HL-60/S4 (cell line): ENCODE data around the gene FLVCR2.

ENCODE experiments used
- in situ Hi-C: fragments of 300-500 bp; cut with MboI; formaldehyde crosslinking; loops from 2 replicates; pipeline ENCODE4 v1.14.3; 2022; ENCODE audit warnings: low sequenced_read_pairs

The FLVCR2 gene

GRCh38 chr14:75626396-75626795 lies 48.0 kb downstream of the FLVCR2 start:
- in situ Hi-C loops: no loop called here

- in situ Hi-C loops: no loop called here
Measured at GRCh38 chr14:75626863-75627262, 48.4 kb downstream of the FLVCR2 start.

- in situ Hi-C loops: no loop called here
Measured at GRCh38 chr14:75627406-75627805, 49.0 kb downstream of the FLVCR2 start.

GRCh38 chr14:75628816-75629215 lies 50.4 kb downstream of the FLVCR2 start:
- in situ Hi-C loops: no loop called here

GRCh38 chr14:75630695-75631452 lies 52.5 kb downstream of the FLVCR2 start:
- in situ Hi-C loops: no loop called here

GRCh38 chr14:75631453-75631831 lies 53.0 kb downstream of the FLVCR2 start:
- in situ Hi-C loops: no loop called here

GRCh38 chr14:75634848-75635247 lies 56.4 kb downstream of the FLVCR2 start:
- in situ Hi-C loops: no loop called here

- in situ Hi-C loops: no loop called here
Measured at GRCh38 chr14:75636100-75636692, 57.8 kb downstream of the FLVCR2 start.

GRCh38 chr14:75640876-75641275 lies 62.5 kb downstream of the FLVCR2 start:
- in situ Hi-C loops: loop anchor here (10.0 kb wide), 1 partner anchor 46 kb away; no protein-coding TSS in a partner anchor

- in situ Hi-C loops: loop anchor here (10.0 kb wide), 1 partner anchor 49 kb away; no protein-coding TSS in a partner anchor
Measured at GRCh38 chr14:75643985-75644384, 65.6 kb downstream of the FLVCR2 start.

- in situ Hi-C loops: loop anchor here (10.0 kb wide), 1 partner anchor 50 kb away; no protein-coding TSS in a partner anchor
Measured at GRCh38 chr14:75645056-75645455, 66.6 kb downstream of the FLVCR2 start.

GRCh38 chr14:75646762-75647161 lies 68.3 kb downstream of the FLVCR2 start:
- in situ Hi-C loops: loop anchor here (10.0 kb wide), 1 partner anchor 52 kb away; no protein-coding TSS in a partner anchor

GRCh38 chr14:75647640-75648039 lies 69.2 kb downstream of the FLVCR2 start:
- in situ Hi-C loops: loop anchor here (10.0 kb wide), 1 partner anchor 53 kb away; no protein-coding TSS in a partner anchor

GRCh38 chr14:75648066-75648838 lies 69.8 kb downstream of the FLVCR2 start:
- in situ Hi-C loops: loop anchor here (10.0 kb wide), 1 partner anchor 53 kb away; no protein-coding TSS in a partner anchor

GRCh38 chr14:75649337-75649736 lies 70.9 kb downstream of the FLVCR2 start:
- in situ Hi-C loops: loop anchor here (10.0 kb wide), 1 partner anchor 55 kb away; no protein-coding TSS in a partner anchor

GRCh38 chr14:75649773-75650172 lies 71.4 kb downstream of the FLVCR2 start:
- in situ Hi-C loops: loop anchor here (10.0 kb wide), 1 partner anchor 55 kb away; no protein-coding TSS in a partner anchor

- in situ Hi-C loops: no loop called here
Measured at GRCh38 chr14:75650253-75651058, 72.0 kb downstream of the FLVCR2 start.

GRCh38 chr14:75653563-75653962 lies 75.1 kb downstream of the FLVCR2 start:
- in situ Hi-C loops: no loop called here

- in situ Hi-C loops: no loop called here
Measured at GRCh38 chr14:75654127-75654732, 75.8 kb downstream of the FLVCR2 start.

GRCh38 chr14:75655235-75655634 lies 76.8 kb downstream of the FLVCR2 start:
- in situ Hi-C loops: no loop called here
